Lower leg skin (tissue), 4 donors: ENCODE results near the gene CLEC11A. TPM values are rescaled to one million over a fixed set of nuclear protein-coding genes. Genes with fewer than 3 reads are reported as not detected.
"Not testable (repeated sequence)": the region's sequence is repeated elsewhere in the genome, so short reads cannot be mapped to it uniquely, and the experiment has no call there.

Source experiments
- DNase-seq, 2 donors: peaks; one replicate each; pipeline ENCODE4 v3.0.0-alpha.2; 2019; ENCODE audit warnings: low spot score in 2 of 2
- H3K4me3 ChIP-seq: fragments of 200-600 bp; sonication (generic); 2 replicates; pipeline ENCODE4 v1.5.1; 2017; ENCODE audit warnings: mild to moderate bottlenecking, low read depth; ENCODE audit not compliant: poor library complexity, severe bottlenecking
- CTCF ChIP-seq, 3 donors: fragments of 450-650 bp; IDR thresholded peaks; one replicate each; pipeline ENCODE4 v1.5.1; 2016; ENCODE audit warnings: antibody characterized with exemption in 3 of 3, mild to moderate bottlenecking in 3 of 3, moderate library complexity in 2 of 3
- POLR2A ChIP-seq, 2 donors: fragments of 450-650 bp; IDR thresholded peaks; one replicate each; pipeline ENCODE4 v1.6.1; 2016 to 2017; ENCODE audit warnings: antibody characterized with exemption in 2 of 2, mild to moderate bottlenecking in 1 of 2, moderate library complexity in 1 of 2
- WGBS, 2 donors: methylation state at CpG; one replicate each; pipeline ENCODE4 v1.1.5; 2018; 5-methylcytosine and 5-hydroxymethylcytosine counted together
- intact Hi-C: fragments of 100-400 bp; cut with DNase I; formaldehyde crosslinking; loops from one replicate; pipeline ENCODE4 v1.15.0; 2023; ENCODE audit warnings: low total_unique reads
- total RNA-seq, 4 donors: library from RNA; depleted of rRNA; stranded (reverse); fragments of >200 nt; gene quantifications; one replicate each; pipeline ENCODE4 v1.1.0, GENCODE V29; 2016

The CLEC11A gene
- total RNA-seq, 4 donors from 2014 or later, result 9.5 to 19.2 (median 11.9) TPM

- DNase-seq, result no peak
- no peak overlapping the region for H3K4me3 ChIP-seq
- intact Hi-C loops, result no loop called here
- TF ChIP-seq CTCF (IDR thresholded peaks at IDR 0.05) (no peak), POLR2A (IDR thresholded peaks at IDR 0.05) (no peak)
- 72 to 75% methylated on average over 5 of the region's 5 CpGs for WGBS, 2 donors
Observed at GRCh38 chr19:50768277-50768676, 45.1 kb downstream of the CLEC11A start.

GRCh38 chr19:50770164-50770563 is 47.0 kb downstream of the CLEC11A start, which contains the start of gene GPR32:
GPR32 (plus strand) TSS chr19:50770464; CDS start chr19:50770601, 137 bp downstream.
- not testable (repeated sequence) for H3K4me3 ChIP-seq, DNase-seq
- WGBS, 2 donors, result 83 to 86% methylated on average over 2 of the region's 2 CpGs
- intact Hi-C loops, result loop anchor here (10.0 kb wide), 1 partner anchor 55 kb away; the partner anchor contains the start of gene SHANK1

GRCh38 chr19:50770888-50771287 is 47.7 kb downstream of the CLEC11A start:
- intact Hi-C loops, result loop anchor here (10.0 kb wide), 1 partner anchor 56 kb away; the partner anchor contains the start of gene SHANK1
- no peak for DNase-seq
- H3K4me3 ChIP-seq, result no peak overlapping the region
- 81 to 83% methylated on average over 10 to 13 of the region's 13 CpGs for WGBS, 2 donors
- TF ChIP-seq POLR2A (IDR thresholded peaks at IDR 0.05) (no peak), CTCF (IDR thresholded peaks at IDR 0.05) (no peak)

- DNase-seq, result no peak
- intact Hi-C loops, result loop anchor here (10.0 kb wide), 1 partner anchor 58 kb away; the partner anchor contains the start of gene SHANK1
- 64 to 70% methylated on average over 2 of the region's 2 CpGs for WGBS, 2 donors
Observed at GRCh38 chr19:50772476-50772875, 49.3 kb downstream of the CLEC11A start.

GRCh38 chr19:50772912-50773311 is 49.7 kb downstream of the CLEC11A start:
- not testable (repeated sequence) for DNase-seq, H3K4me3 ChIP-seq
- intact Hi-C loops, result loop anchor here (10.0 kb wide), 1 partner anchor 58 kb away; the partner anchor contains the start of gene SHANK1
- WGBS, 2 donors, result 83 to 85% methylated on average over 3 of the region's 3 CpGs

More at GRCh38 chr19:50772476-50772875, 49.3 kb downstream of the CLEC11A start:
- no peak overlapping the region for H3K4me3 ChIP-seq
- TF ChIP-seq CTCF (IDR thresholded peaks at IDR 0.05), result no peak
- no peak for TF ChIP-seq POLR2A (IDR thresholded peaks at IDR 0.05)

GRCh38 chr19:50773454-50773853 is 50.3 kb downstream of the CLEC11A start:
- 58 to 71% methylated on average over 7 of the region's 7 CpGs for WGBS, 2 donors
- H3K4me3 ChIP-seq, DNase-seq: not testable (repeated sequence)
- intact Hi-C loops, result loop anchor here (10.0 kb wide), 1 partner anchor 59 kb away; the partner anchor contains the start of gene SHANK1

Other genes starting within 250 kb of the CLEC11A start
- gene EMC10, start 246.9 kb upstream of the CLEC11A start, total RNA-seq, result 10 to 100 TPM; 35.1 to 93.5 (median 67.5) TPM
- gene GARIN5A, start 246.5 kb upstream of the CLEC11A start, total RNA-seq, result 1 to 10 TPM; 1.7 to 5.9 (median 3.3) TPM
- 10 to 100 TPM in 3 of 4 donors, 1 to 10 TPM in 1; 8.5 to 25.0 (median 21.2) TPM for gene JOSD2, start 212.2 kb upstream of the CLEC11A start, total RNA-seq
- gene ASPDH, start 209.5 kb upstream of the CLEC11A start, total RNA-seq, result not detected
- 1 to 10 TPM in 1 of 4 donors, under 1 TPM in 3; 0.23 to 1.8 (median 0.35) TPM for gene LRRC4B, start 154.9 kb upstream of the CLEC11A start, total RNA-seq
- under 1 TPM in 3 of 4 donors, not detected in 1; 0.29 to 0.49 (median 0.42) TPM for gene SYT3, start 83.5 kb upstream of the CLEC11A start, total RNA-seq
- gene C19orf81, start 73.9 kb upstream of the CLEC11A start, total RNA-seq, result 1 to 10 TPM in 1 of 4 donors, under 1 TPM in 1, not detected in 2; 0.91 to 1.4 TPM
- 1 to 10 TPM in 2 of 4 donors, under 1 TPM in 2; 0.30 to 1.6 (median 0.67) TPM for gene SHANK1, start 3.6 kb upstream of the CLEC11A start, total RNA-seq
- not detected for gene GPR32, start 47.1 kb downstream of the CLEC11A start, total RNA-seq
- 1 to 10 TPM in 1 of 4 donors, under 1 TPM in 1, not detected in 2; 0.58 to 3.1 TPM for gene ACP4, start 67.1 kb downstream of the CLEC11A start, total RNA-seq
- gene KLK1, start 100.4 kb downstream of the CLEC11A start, total RNA-seq, result 10 to 100 TPM; 35.9 to 49.9 (median 46.6) TPM
- not detected for gene KLK15, start 110.2 kb downstream of the CLEC11A start, total RNA-seq
- 100 to 1,000 TPM in 1 of 4 donors, 10 to 100 TPM in 1, 1 to 10 TPM in 1, under 1 TPM in 1; 0.13 to 119 (median 10.4) TPM for gene KLK3, start 131.6 kb downstream of the CLEC11A start, total RNA-seq
- gene KLK2, start 150.1 kb downstream of the CLEC11A start, total RNA-seq, result 10 to 100 TPM in 1 of 4 donors, 1 to 10 TPM in 1, not detected in 2; 5.3 to 31.2 TPM
- gene KLK4, start 188.0 kb downstream of the CLEC11A start, total RNA-seq, result under 1 TPM; 0.47 to 0.84 (median 0.74) TPM
- 100 to 1,000 TPM; 179 to 310 (median 271) TPM for gene KLK5, start 229.7 kb downstream of the CLEC11A start, total RNA-seq
- gene KLK6, start 246.2 kb downstream of the CLEC11A start, total RNA-seq, result 1 to 10 TPM in 3 of 4 donors, under 1 TPM in 1; 0.27 to 9.5 (median 5.1) TPM